Ureter (tissue), 1 donor: ENCODE measurements around the gene OTUB2. TPM values are rescaled to one million over a fixed set of nuclear protein-coding genes. Genes with fewer than 3 reads are reported as not detected.

Source experiments
- total RNA-seq: library from RNA; stranded (reverse); gene quantifications from one replicate; pipeline ENCODE4 v1.2.4, GENCODE V29; 2023
- donor health status: DM: yes; HTN: yes; CAD: no.

OTUB2 gene
- total RNA-seq, 1 donor from 2014 or later = 1.6 TPM

Other genes starting within 250 kb of the OTUB2 start
- gene PRIMA1, start 237.9 kb upstream of the OTUB2 start, total RNA-seq = 5.9 TPM
- gene FAM181A, start 99.0 kb upstream of the OTUB2 start, total RNA-seq = not detected
- gene ASB2, start 49.8 kb upstream of the OTUB2 start, total RNA-seq = 35.1 TPM
- not detected for gene CCDC197, start 29.0 kb upstream of the OTUB2 start, total RNA-seq
- gene DDX24, start 54.9 kb downstream of the OTUB2 start, total RNA-seq = 191 TPM
- gene IFI27L1, start 55.0 kb downstream of the OTUB2 start, total RNA-seq = 9.4 TPM
- 62.6 TPM for gene IFI27, start 84.4 kb downstream of the OTUB2 start, total RNA-seq
- 29.1 TPM for gene IFI27L2, start 103.3 kb downstream of the OTUB2 start, total RNA-seq
- 0.60 TPM for gene PPP4R4, start 148.0 kb downstream of the OTUB2 start, total RNA-seq